H7 (cell line): ENCODE data around the gene TNFRSF18. TPM values are rescaled to one million over a fixed set of nuclear protein-coding genes. Genes with fewer than 3 reads are reported as not detected.

Experiments used
- DNase-seq: peaks from one replicate; pipeline ENCODE4 v3.0.0; 2012
- H3K27me3 ChIP-seq: 2 replicates; pipeline ENCODE4 v1.6.0; 2011; ENCODE audit warnings: mild to moderate bottlenecking, low read length; ENCODE audit not compliant: control insufficient read depth, insufficient read depth
- H3K36me3 ChIP-seq: replicated peaks from 2 replicates; pipeline ENCODE4 v1.5.1; 2011; ENCODE audit warnings: low read length; ENCODE audit not compliant: control insufficient read depth, insufficient read depth
- H3K4me3 ChIP-seq: 2 replicates; pipeline ENCODE4 v1.5.1; 2011; ENCODE audit warnings: low read depth, mild to moderate bottlenecking, control low read depth, low read length, moderate library complexity; ENCODE audit not compliant: insufficient read depth
- total RNA-seq: library from RNA; depleted of rRNA; stranded (reverse); fragments of >200 nt; shearing (Covaris generic); gene quantifications from 2 replicates; pipeline ENCODE4 v1.2.3, GENCODE V29; 2014

The TNFRSF18 gene
- total RNA-seq, 1 experiment from 2014 or later: not detected

GRCh38 chr1:1168451-1169411 is 37.7 kb downstream of the TNFRSF18 start:
- no peaks in the 10 kb centered on the region for H3K36me3 ChIP-seq
- no peaks in the 10 kb centered on the region for H3K27me3 ChIP-seq
- peak; percentile 69 for DNase-seq
- H3K4me3 ChIP-seq: no peak overlapping the region

GRCh38 chr1:1167841-1168450 is 38.4 kb downstream of the TNFRSF18 start:
- H3K4me3 ChIP-seq: no peak overlapping the region
- peak; percentile 55 for DNase-seq
- no peaks in the 10 kb centered on the region for H3K27me3 ChIP-seq
- no peaks in the 10 kb centered on the region for H3K36me3 ChIP-seq

GRCh38 chr1:1167398-1167821 is 39.0 kb downstream of the TNFRSF18 start:
- DNase-seq: no peak
- H3K27me3 ChIP-seq: no peaks in the 10 kb centered on the region
- H3K4me3 ChIP-seq: no peak overlapping the region
- no peaks in the 10 kb centered on the region for H3K36me3 ChIP-seq

- H3K27me3 ChIP-seq: no peaks in the 10 kb centered on the region
- no peak overlapping the region for H3K4me3 ChIP-seq
- DNase-seq: no peak
- no peaks in the 10 kb centered on the region for H3K36me3 ChIP-seq
Observed at GRCh38 chr1:1166642-1167397, 39.6 kb downstream of the TNFRSF18 start.

GRCh38 chr1:1165900-1166421 is 40.4 kb downstream of the TNFRSF18 start:
- no peak for DNase-seq
- H3K27me3 ChIP-seq: no peaks in the 10 kb centered on the region
- H3K36me3 ChIP-seq: no peaks in the 10 kb centered on the region
- H3K4me3 ChIP-seq: no peak overlapping the region

- Histone ChIP-seq H3K36me3 (no peaks in the 10 kb centered on the region), H3K27me3 (no peaks in the 10 kb centered on the region), H3K4me3 (no peak overlapping the region)
- DNase-seq: no peak
Observed at GRCh38 chr1:1165485-1165884, 40.9 kb downstream of the TNFRSF18 start.

- Histone ChIP-seq H3K4me3 (no peak overlapping the region), H3K36me3 (no peaks in the 10 kb centered on the region), H3K27me3 (no peaks in the 10 kb centered on the region)
- DNase-seq: peak; percentile 91
Observed at GRCh38 chr1:1164701-1165451, 41.5 kb downstream of the TNFRSF18 start.

GRCh38 chr1:1164361-1164700 is 42.1 kb downstream of the TNFRSF18 start:
- no peak for DNase-seq
- Histone ChIP-seq H3K4me3 (no peak overlapping the region), H3K36me3 (no peaks in the 10 kb centered on the region), H3K27me3 (no peaks in the 10 kb centered on the region)

- H3K4me3 ChIP-seq: no peak overlapping the region
- H3K27me3 ChIP-seq: no peaks in the 10 kb centered on the region
- H3K36me3 ChIP-seq: no peaks in the 10 kb centered on the region
- peak; percentile 69 for DNase-seq
Observed at GRCh38 chr1:1163538-1164070, 42.8 kb downstream of the TNFRSF18 start.

GRCh38 chr1:1162597-1163537 is 43.5 kb downstream of the TNFRSF18 start:
- Histone ChIP-seq H3K4me3 (no peak overlapping the region; the same call in 1 of the 2 replicates), H3K27me3 (no peaks in the 10 kb centered on the region), H3K36me3 (no peaks in the 10 kb centered on the region)
- DNase-seq: no peak

GRCh38 chr1:1161683-1162079 is 44.7 kb downstream of the TNFRSF18 start:
- no peaks in the 10 kb centered on the region for H3K36me3 ChIP-seq
- no peak overlapping the region for H3K4me3 ChIP-seq
- peak; percentile 69 for DNase-seq
- no peaks in the 10 kb centered on the region; the same call in 1 of the 2 replicates for H3K27me3 ChIP-seq

- peak; percentile 64 for DNase-seq
- H3K27me3 ChIP-seq: no peaks in the 10 kb centered on the region; the same call in 1 of the 2 replicates
Observed at GRCh38 chr1:1161078-1161682, 45.2 kb downstream of the TNFRSF18 start.

More at GRCh38 chr1:1161078-1161682, 45.2 kb downstream of the TNFRSF18 start:
- no peak overlapping the region for H3K4me3 ChIP-seq
- no peaks in the 10 kb centered on the region for H3K36me3 ChIP-seq
